ENCODE measurements around the gene SMARCA4.

DNA sequence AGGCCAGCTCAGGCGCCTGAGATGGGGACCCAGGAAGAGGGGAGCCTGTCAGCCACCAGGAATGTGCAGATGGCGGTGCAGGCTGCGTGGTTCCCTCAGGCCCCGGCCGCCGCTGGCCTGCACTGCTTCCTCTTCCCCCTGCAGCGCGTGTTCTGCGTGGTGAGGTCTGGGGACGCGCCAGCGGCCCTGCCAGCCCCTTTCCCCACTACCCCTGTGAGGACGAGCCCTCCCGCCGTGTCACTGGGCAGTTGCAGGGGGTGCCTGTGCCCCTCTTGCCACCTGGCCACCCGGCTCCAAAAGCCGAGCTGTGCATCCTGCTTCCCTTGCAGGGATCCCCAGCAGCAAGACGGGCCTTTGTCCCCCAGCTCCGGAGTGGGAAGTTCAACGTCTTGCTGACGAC lies 58.4 kb downstream of the SMARCA4 start:
- TF ChIP-seq, protein P1, sequence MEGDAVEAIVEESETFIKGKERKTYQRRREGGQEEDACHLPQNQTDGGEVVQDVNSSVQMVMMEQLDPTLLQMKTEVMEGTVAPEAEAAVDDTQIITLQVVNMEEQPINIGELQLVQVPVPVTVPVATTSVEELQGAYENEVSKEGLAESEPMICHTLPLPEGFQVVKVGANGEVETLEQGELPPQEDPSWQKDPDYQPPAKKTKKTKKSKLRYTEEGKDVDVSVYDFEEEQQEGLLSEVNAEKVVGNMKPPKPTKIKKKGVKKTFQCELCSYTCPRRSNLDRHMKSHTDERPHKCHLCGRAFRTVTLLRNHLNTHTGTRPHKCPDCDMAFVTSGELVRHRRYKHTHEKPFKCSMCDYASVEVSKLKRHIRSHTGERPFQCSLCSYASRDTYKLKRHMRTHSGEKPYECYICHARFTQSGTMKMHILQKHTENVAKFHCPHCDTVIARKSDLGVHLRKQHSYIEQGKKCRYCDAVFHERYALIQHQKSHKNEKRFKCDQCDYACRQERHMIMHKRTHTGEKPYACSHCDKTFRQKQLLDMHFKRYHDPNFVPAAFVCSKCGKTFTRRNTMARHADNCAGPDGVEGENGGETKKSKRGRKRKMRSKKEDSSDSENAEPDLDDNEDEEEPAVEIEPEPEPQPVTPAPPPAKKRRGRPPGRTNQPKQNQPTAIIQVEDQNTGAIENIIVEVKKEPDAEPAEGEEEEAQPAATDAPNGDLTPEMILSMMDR (conservative IDR thresholded peaks at IDR 0.05; ENCODE audit: low read length): no peak
- TF ChIP-seq EZH2phosphoT487 (IDR thresholded peaks at IDR 0.05; ENCODE audit: borderline replicate concordance, low read depth, low read length): no peak
